H1 (cell line): Measurements from ENCODE around the gene C2orf92. TPM values are rescaled to one million over a fixed set of nuclear protein-coding genes. Genes with fewer than 3 reads are reported as not detected.

ENCODE experiments used
- CTCF ChIA-PET: fragments of 300-600 bp; sonication (Branson Sonifier 250); formaldehyde crosslinking; loops from one replicate; lab custom pipeline; 2021; ENCODE audit not compliant: partially characterized antibody; lab: Charles Lee
- POLR2A ChIA-PET: fragments of 300-600 bp; sonication (Branson Sonifier 250); formaldehyde crosslinking; loops from one replicate; lab custom pipeline; 2021; ENCODE audit warnings: inconsistent platforms; ENCODE audit not compliant: partially characterized antibody; lab: Charles Lee
- DNase-seq, 2 experiments: peaks; one replicate each; pipeline versions ENCODE4 v3.0.0 to v3.0.0-alpha.2; 2010 to 2022; ENCODE audit warnings: low spot score in 2 of 2, low read depth in 1 of 2, mixed read lengths in 1 of 2
- FAIRE-seq: peaks from 2 replicates; lab custom pipeline; 2011; peaks lifted over from hg19 to GRCh38; lab: Jason Lieb, UNC
- H2AFZ ChIP-seq: 2 replicates; pipeline ENCODE4 v1.8.1; 2012; ENCODE audit warnings: low read length, inconsistent platforms
- H2AK5ac ChIP-seq: 2 replicates; pipeline ENCODE4 v1.6.1; 2013; ENCODE audit warnings: low read depth, low read length
- H2BK120ac ChIP-seq: replicated peaks from 2 replicates; pipeline ENCODE3; 2013; ENCODE audit warnings: low read depth, low read length, inconsistent platforms
- H2BK12ac ChIP-seq: 2 replicates; pipeline ENCODE4 v1.6.1; 2013; ENCODE audit warnings: low read depth, low read length
- H2BK15ac ChIP-seq: 2 replicates; pipeline ENCODE4 v1.6.1; 2013; ENCODE audit warnings: low read length
- H2BK20ac ChIP-seq: 2 replicates; pipeline ENCODE4 v1.6.1; 2013; ENCODE audit warnings: low read length
- H2BK5ac ChIP-seq: 2 replicates; pipeline ENCODE4 v1.6.1; 2013; ENCODE audit warnings: low read depth, low read length
- H3K14ac ChIP-seq: 2 replicates; pipeline ENCODE4 v1.6.1; 2013; ENCODE audit warnings: inconsistent platforms; ENCODE audit not compliant: insufficient read length
- H3K18ac ChIP-seq: 2 replicates; pipeline ENCODE4 v1.6.1; 2013; ENCODE audit warnings: low read length; ENCODE audit errors: extremely low read depth
- H3K23ac ChIP-seq: 2 replicates; pipeline ENCODE4 v1.6.1; 2013; ENCODE audit warnings: inconsistent platforms; ENCODE audit not compliant: insufficient read length
- H3K23me2 ChIP-seq: 2 replicates; pipeline ENCODE4 v1.6.1; 2013; ENCODE audit warnings: low read depth, low read length
- H3K27ac ChIP-seq: 2 replicates; pipeline ENCODE4 v1.6.1; 2011; ENCODE audit warnings: low read depth, low read length, inconsistent platforms
- H3K27me3 ChIP-seq, 4 experiments: replicated peaks in 1 of 4; 1 replicate in 1 of 4; 2 replicates in 3 of 4; pipeline versions ENCODE4 v1.6.1 to v1.8.1; 2011 to 2013; ENCODE audit warnings: low read length in 3 of 4, mild to moderate bottlenecking in 3 of 4, inconsistent platforms in 2 of 4, mixed read lengths in 2 of 4, moderate library complexity in 1 of 4; ENCODE audit not compliant: control insufficient read depth in 3 of 4, insufficient read depth in 3 of 4; ENCODE audit errors: extremely low read depth in 1 of 4
- H3K36me3 ChIP-seq, 4 experiments: 2 replicates each; pipeline versions ENCODE4 v1.6.1 to v1.8.1; 2011 to 2013; ENCODE audit warnings: mild to moderate bottlenecking in 4 of 4, low read length in 3 of 4, moderate library complexity in 2 of 4, control low read depth in 1 of 4, inconsistent platforms in 1 of 4; ENCODE audit not compliant: insufficient read depth in 4 of 4, control insufficient read depth in 2 of 4
- H3K4ac ChIP-seq: replicated peaks from 2 replicates; pipeline ENCODE3; 2013; ENCODE audit warnings: low read length, low read depth, mixed read lengths, inconsistent platforms; ENCODE audit not compliant: insufficient read length
- H3K4me1 ChIP-seq, 4 experiments: replicated peaks in 1 of 4; 1 replicate in 1 of 4; 2 replicates in 3 of 4; pipeline versions ENCODE4 v1.6.1 to v1.8.1; 2011 to 2013; ENCODE audit warnings: low read length in 3 of 4, inconsistent platforms in 2 of 4, mixed read lengths in 1 of 4; ENCODE audit not compliant: insufficient read depth in 4 of 4, control insufficient read depth in 3 of 4
- H3K4me2 ChIP-seq, 2 experiments: 2 replicates each; pipeline versions ENCODE4 v1.6.1 to v1.8.1; 2011 to 2013; ENCODE audit warnings: low read depth in 2 of 2, low read length in 2 of 2, control low read depth in 1 of 2, inconsistent platforms in 1 of 2, mild to moderate bottlenecking in 1 of 2; ENCODE audit not compliant: insufficient read depth in 1 of 2
- H3K4me3 ChIP-seq, 4 experiments: fragments of 200-600, 300-600 bp in 1 of 4; sonication (generic), shearing (Covaris generic), sonication (Bioruptor Twin) in 1 of 4; 2 replicates each; pipeline versions ENCODE4 v1.5.1 to v1.8.1; 2011 to 2016; ENCODE audit warnings: low read length in 4 of 4, low read depth in 3 of 4, control low read depth in 2 of 4, inconsistent platforms in 2 of 4, mild to moderate bottlenecking in 2 of 4, mixed read lengths in 1 of 4, moderate library complexity in 1 of 4; ENCODE audit not compliant: insufficient read depth in 2 of 4; ENCODE audit errors: extremely low read depth in 1 of 4
- H3K56ac ChIP-seq: replicated peaks from 2 replicates; pipeline ENCODE3; 2013; ENCODE audit warnings: low read depth, mild to moderate bottlenecking, mixed read lengths, low read length, inconsistent platforms; ENCODE audit not compliant: insufficient read length
- H3K79me1 ChIP-seq: 2 replicates; pipeline ENCODE4 v1.6.1; 2013; ENCODE audit warnings: low read depth, low read length, control low read depth
- H3K79me2 ChIP-seq, 2 experiments: 2 replicates each; pipeline versions ENCODE4 v1.6.1 to v1.8.1; 2012 to 2013; ENCODE audit warnings: low read length in 2 of 2, mild to moderate bottlenecking in 2 of 2, inconsistent platforms in 1 of 2; ENCODE audit not compliant: insufficient read depth in 2 of 2, control insufficient read depth in 1 of 2
- H3K9ac ChIP-seq, 4 experiments: replicated peaks in 1 of 4; 1 replicate in 1 of 4; 2 replicates in 3 of 4; pipeline versions ENCODE4 v1.6.1 to v1.8.1; 2011 to 2013; ENCODE audit warnings: low read depth in 3 of 4, low read length in 3 of 4, control low read depth in 2 of 4, mild to moderate bottlenecking in 2 of 4, moderate library complexity in 2 of 4, inconsistent platforms in 1 of 4; ENCODE audit errors: extremely low read depth in 1 of 4
- H3K9me3 ChIP-seq, 2 experiments: 2 replicates each; pipeline versions ENCODE4 v1.6.1 to v1.8.1; 2012 to 2013; ENCODE audit warnings: mild to moderate bottlenecking in 2 of 2, moderate library complexity in 2 of 2, control low read depth in 1 of 2, inconsistent platforms in 1 of 2, low read depth in 1 of 2, low read length in 1 of 2, mixed read lengths in 1 of 2; ENCODE audit not compliant: insufficient read depth in 2 of 2
- H4K20me1 ChIP-seq, 2 experiments: replicated peaks in 1 of 2; 2 replicates each; pipeline versions ENCODE3 to v1.8.1; 2011 to 2013; ENCODE audit warnings: inconsistent platforms in 2 of 2, low read length in 2 of 2, mild to moderate bottlenecking in 1 of 2; ENCODE audit not compliant: insufficient read depth in 2 of 2, control insufficient read depth in 1 of 2
- H4K5ac ChIP-seq: 2 replicates; pipeline ENCODE4 v1.6.1; 2013; ENCODE audit warnings: low read length, low read depth, mixed read lengths, inconsistent platforms; ENCODE audit not compliant: insufficient read length
- H4K8ac ChIP-seq: 2 replicates; pipeline ENCODE4 v1.8.0; 2013; ENCODE audit warnings: mild to moderate bottlenecking, moderate library complexity, low read length, inconsistent platforms; ENCODE audit not compliant: insufficient read depth; ENCODE audit errors: extremely low read depth
- H4K91ac ChIP-seq: replicated peaks from 2 replicates; pipeline ENCODE3; 2013; ENCODE audit warnings: low read length, mixed read lengths, inconsistent platforms; ENCODE audit not compliant: insufficient read length
- EGR1 ChIP-seq: IDR thresholded peaks from 2 replicates; pipeline ENCODE4 v1.6.1; 2011; ENCODE audit warnings: low read depth, low read length, borderline replicate concordance
- HDAC6 ChIP-seq: IDR thresholded peaks from one replicate; pipeline ENCODE4 v1.7.1; 2012; ENCODE audit warnings: low read depth, mild to moderate bottlenecking, inconsistent platforms, low read length, moderate library complexity
- KDM4A ChIP-seq: IDR thresholded peaks from one replicate; pipeline ENCODE4 v1.7.1; 2012; ENCODE audit warnings: low read depth, mild to moderate bottlenecking, moderate library complexity, low read length, inconsistent platforms; ENCODE audit not compliant: severe bottlenecking
- PHF8 ChIP-seq: fragments of 200-600 bp; sonication (generic); conservative IDR thresholded peaks from 2 replicates; pipeline ENCODE4 v1.7.1; 2012; ENCODE audit warnings: low read depth, mild to moderate bottlenecking, inconsistent platforms, low read length, moderate library complexity
- POLR2AphosphoS5 ChIP-seq: IDR thresholded peaks from 2 replicates; pipeline ENCODE4 v1.6.1; 2011; ENCODE audit warnings: low read depth, low read length
- SIX5 ChIP-seq: IDR thresholded peaks from 2 replicates; pipeline ENCODE4 v1.6.1; 2011; ENCODE audit warnings: mild to moderate bottlenecking, low read depth, low read length
- SP2 ChIP-seq: IDR thresholded peaks from 2 replicates; pipeline ENCODE4 v1.6.1; 2012; ENCODE audit warnings: mild to moderate bottlenecking, low read length, inconsistent platforms
- ZNF274 ChIP-seq: IDR thresholded peaks from 2 replicates; pipeline ENCODE4 v1.7.0; 2012; ENCODE audit warnings: low read length, borderline replicate concordance; ENCODE audit errors: extremely low read depth
- WGBS, 2 experiments: shearing (Covaris generic) in 1 of 2; methylation state at CpG; one replicate each; pipeline versions ENCODE4 v1.1.6 to v1.1.7; 2013 to 2015; ENCODE audit warnings: low lambda C conversion rate in 2 of 2, mixed read lengths in 2 of 2, inconsistent platforms in 1 of 2, low coverage in 1 of 2, missing lambda C conversion rate in 1 of 2; ENCODE audit not compliant: insufficient replicate concordance in 2 of 2, insufficient coverage in 1 of 2, insufficient read length in 1 of 2; ENCODE audit errors: extremely low coverage in 1 of 2, missing lambda C conversion rate in 1 of 2; 5-methylcytosine and 5-hydroxymethylcytosine counted together
- polyA plus RNA-seq, 7 experiments: library from polyadenylated mRNA; depleted of rRNA in 3 of 7; stranded (reverse) in 5 of 7; unstranded in 2 of 7; fragments of >200 nt in 5 of 7; fragments of 200-250 nt in 2 of 7; gene quantifications; 1 replicate in 5 of 7; 2 replicates in 1 of 7; 4 replicates in 1 of 7; pipeline versions ENCODE4 v1.2.1 to v1.2.3, GENCODE V29; 2011 to 2013; ENCODE audit warnings: missing spikeins in 2 of 7, mixed read lengths in 2 of 7
- total RNA-seq: library from RNA; stranded (reverse); fragmentation: NEBNext Ultra II Directional; extraction: Animal tissue kit (Norgen Biotek cat#: 25700); gene quantifications from 2 replicates; pipeline ENCODE4 v1.2.1, GENCODE V29; 2021
- TF ChIP-seq, protein P1 (sequence below): IDR thresholded peaks from 2 replicates; pipeline ENCODE4 v1.6.1; 2012; ENCODE audit warnings: low read length, inconsistent platforms

The C2orf92 gene
- total and polyA plus RNA-seq, 2 of the 8 experiments (the other 6 are each of a cell fraction or from before 2014, with no cell fraction given) = 2.3 to 3.7 TPM

DNA sequence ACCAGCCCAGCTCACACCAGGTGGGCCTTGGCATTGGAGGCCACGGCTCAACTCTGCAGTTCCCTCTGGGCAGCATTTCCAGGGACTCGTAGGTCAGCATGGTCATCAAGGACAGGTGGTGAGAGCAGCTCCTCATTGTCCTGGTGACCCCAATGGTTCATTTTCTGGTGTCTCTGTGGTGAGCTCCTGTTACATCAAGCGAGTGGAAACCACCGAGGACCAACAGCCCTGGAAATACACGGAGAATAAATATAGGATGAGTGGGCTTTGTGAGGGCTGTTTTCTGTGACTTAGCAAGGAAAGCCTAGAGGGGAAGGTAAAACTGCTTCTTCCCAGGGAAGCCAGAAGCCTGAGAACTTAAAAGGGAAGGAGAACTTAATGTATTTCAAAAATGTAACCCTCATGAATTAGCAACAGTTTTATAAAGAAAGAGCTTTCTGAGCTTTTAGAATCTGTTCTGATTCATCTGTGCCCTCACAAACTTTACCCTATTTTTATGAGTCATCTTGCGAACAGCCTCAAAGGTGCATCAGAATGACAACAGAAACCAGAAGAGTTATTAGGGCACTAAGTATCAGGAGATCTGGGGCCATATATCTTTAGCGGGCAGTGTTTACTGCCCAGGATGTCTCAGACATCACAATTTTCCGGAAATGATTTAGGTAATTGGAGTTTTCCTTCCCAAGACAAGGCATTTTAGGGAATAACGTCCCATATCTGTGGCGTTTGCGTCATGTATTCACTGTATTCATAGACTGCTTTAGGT, 18.7 kb downstream of the C2orf92 start:
- CTCF ChIA-PET = interaction anchor here (1.6 kb wide), 2 partner anchors 11 to 24 kb away, joined by 6 to 7 read pairs; partner anchors contain the start of gene ACTR1B
- FAIRE-seq = no peak
- WGBS, 2 experiments = 86% methylated on average over 11 of the region's 11 CpGs; no CpG with 5 or more reads in 1 of the 2 experiments
- TF ChIP-seq HDAC6 (no peak), SIX5 (no peak), ZNF274 (no peak), EGR1 (no peak), PHF8 (no peak), KDM4A (no peak), SP2 (no peak), POLR2AphosphoS5 (no peak)
- TF ChIP-seq, protein P1, sequence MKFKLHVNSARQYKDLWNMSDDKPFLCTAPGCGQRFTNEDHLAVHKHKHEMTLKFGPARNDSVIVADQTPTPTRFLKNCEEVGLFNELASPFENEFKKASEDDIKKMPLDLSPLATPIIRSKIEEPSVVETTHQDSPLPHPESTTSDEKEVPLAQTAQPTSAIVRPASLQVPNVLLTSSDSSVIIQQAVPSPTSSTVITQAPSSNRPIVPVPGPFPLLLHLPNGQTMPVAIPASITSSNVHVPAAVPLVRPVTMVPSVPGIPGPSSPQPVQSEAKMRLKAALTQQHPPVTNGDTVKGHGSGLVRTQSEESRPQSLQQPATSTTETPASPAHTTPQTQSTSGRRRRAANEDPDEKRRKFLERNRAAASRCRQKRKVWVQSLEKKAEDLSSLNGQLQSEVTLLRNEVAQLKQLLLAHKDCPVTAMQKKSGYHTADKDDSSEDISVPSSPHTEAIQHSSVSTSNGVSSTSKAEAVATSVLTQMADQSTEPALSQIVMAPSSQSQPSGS = no peak

More for the DNA sequence above, 18.7 kb downstream of the C2orf92 start:
- no peak overlapping the region for H2BK20ac ChIP-seq
- no peak overlapping the region for H3K4ac ChIP-seq
- no peaks in the 10 kb centered on the region for H3K23me2 ChIP-seq
- H2BK120ac ChIP-seq = no peak overlapping the region
- no peaks in the 10 kb centered on the region for H3K79me2 ChIP-seq
- no peak overlapping the region for H2BK12ac ChIP-seq
- H2AK5ac ChIP-seq = no peak overlapping the region
- no peak overlapping the region for H4K91ac ChIP-seq
- no peak overlapping the region for H2BK15ac ChIP-seq
- H3K9me3 ChIP-seq = no peaks in the 10 kb centered on the region
- no peak overlapping the region for H3K14ac ChIP-seq
- no peak overlapping the region for H3K4me3 ChIP-seq
- no peaks in the 10 kb centered on the region for H4K20me1 ChIP-seq
- H3K4me2 ChIP-seq = no peak overlapping the region
- no peak overlapping the region; a peak in 1 of 7 replicates for H3K9ac ChIP-seq
- POLR2A ChIA-PET = no interaction called here
- H4K8ac ChIP-seq = no peak overlapping the region
- H3K27ac ChIP-seq = no peak overlapping the region
- no peak overlapping the region for H3K18ac ChIP-seq
- no peak overlapping the region for H3K23ac ChIP-seq
- H4K5ac ChIP-seq = no peak overlapping the region
- DNase-seq = no peak
- H3K36me3 ChIP-seq = no peaks in the 10 kb centered on the region
- H3K79me1 ChIP-seq = no peaks in the 10 kb centered on the region
- no peak overlapping the region for H3K56ac ChIP-seq
- no peaks in the 10 kb centered on the region for H3K27me3 ChIP-seq
- H2BK5ac ChIP-seq = no peak overlapping the region
- peaks cover 0 to 10% (median 4%) of the 10 kb centered on the region in 4 experiments; a peak in 4 of 7 replicates for H3K4me1 ChIP-seq
- no peak overlapping the region for H2AFZ ChIP-seq
